RWPE2 (cell line): Measurements from ENCODE around the gene SMYD3.

Experiments used
- ATAC-seq: fragments of 200-7000 bp; cut with Tn5 transposase; 3 replicates; pipeline ENCODE4 v1.9.1; 2021; ENCODE audit warnings: low read depth
- DNase-seq: peaks from one replicate; pipeline ENCODE4 v3.0.0-alpha.2; 2020; ENCODE audit warnings: low spot score
- H3K27ac ChIP-seq: fragments of 450-650 bp; 2 replicates; pipeline ENCODE4 v1.5.1; 2017; ENCODE audit warnings: mild to moderate bottlenecking; ENCODE audit not compliant: poor library complexity, severe bottlenecking
- H3K27me3 ChIP-seq: fragments of 250-450 bp; sonication (Bioruptor Pico); 2 replicates; pipeline ENCODE4 v1.5.1; 2021; ENCODE audit warnings: mild to moderate bottlenecking, moderate library complexity; ENCODE audit not compliant: insufficient read depth, poor library complexity, severe bottlenecking
- H3K36me3 ChIP-seq: fragments of 250-450 bp; sonication (Bioruptor Pico); 2 replicates; pipeline ENCODE4 v1.5.1; 2020; ENCODE audit warnings: low read depth, mild to moderate bottlenecking, moderate library complexity
- H3K4me1 ChIP-seq: fragments of 250-450 bp; sonication (Bioruptor Pico); 2 replicates; pipeline ENCODE4 v1.5.1; 2021; ENCODE audit warnings: mild to moderate bottlenecking, moderate library complexity; ENCODE audit not compliant: insufficient read depth, poor library complexity, severe bottlenecking
- H3K4me3 ChIP-seq: fragments of 250-450 bp; sonication (Bioruptor Pico); 2 replicates; pipeline ENCODE4 v1.5.1; 2021; ENCODE audit warnings: mild to moderate bottlenecking, moderate library complexity; ENCODE audit not compliant: severe bottlenecking
- H3K9me3 ChIP-seq: fragments of 250-450 bp; sonication (Bioruptor Pico); 2 replicates; pipeline ENCODE4 v1.5.1; 2021; ENCODE audit warnings: mild to moderate bottlenecking, moderate library complexity; ENCODE audit not compliant: severe bottlenecking
- CTCF ChIP-seq: fragments of 450-650 bp; IDR thresholded peaks from one replicate; pipeline ENCODE4 v1.5.1; 2017; ENCODE audit warnings: mild to moderate bottlenecking, moderate library complexity; ENCODE audit not compliant: poor library complexity, severe bottlenecking

SMYD3 gene

GRCh38 chr1:246437961-246438360 is 69.1 kb downstream of the SMYD3 start:
- no peak for TF ChIP-seq CTCF
- no peaks in the 10 kb centered on the region for H3K36me3 ChIP-seq
- no peak overlapping the region for H3K27ac ChIP-seq
- H3K9me3 ChIP-seq = no peaks in the 10 kb centered on the region
- ATAC-seq (no peak), DNase-seq (no peak)
- H3K4me1 ChIP-seq = peaks cover 3% of the 10 kb centered on the region
- H3K4me3 ChIP-seq = no peak overlapping the region
- H3K27me3 ChIP-seq = no peaks in the 10 kb centered on the region

- no peak for DNase-seq
- Histone ChIP-seq H3K27me3 (no peaks in the 10 kb centered on the region), H3K9me3 (no peaks in the 10 kb centered on the region), H3K27ac (no peak overlapping the region), H3K4me3 (no peak overlapping the region), H3K36me3 (no peaks in the 10 kb centered on the region), H3K4me1 (peaks cover 3% of the 10 kb centered on the region)
- no peak for TF ChIP-seq CTCF
- no peak for ATAC-seq
Measured at GRCh38 chr1:246435421-246436041, 71.5 kb downstream of the SMYD3 start.

- no peak overlapping the region for H3K4me3 ChIP-seq
- H3K27me3 ChIP-seq = no peaks in the 10 kb centered on the region
- no peaks in the 10 kb centered on the region for H3K36me3 ChIP-seq
- DNase-seq (no peak), ATAC-seq (no peak)
- no peak for TF ChIP-seq CTCF
- peaks cover 3% of the 10 kb centered on the region for H3K4me1 ChIP-seq
- no peaks in the 10 kb centered on the region for H3K9me3 ChIP-seq
- H3K27ac ChIP-seq = no peak overlapping the region
Measured at GRCh38 chr1:246434335-246434734, 72.7 kb downstream of the SMYD3 start.

- DNase-seq = no peak
- H3K9me3 ChIP-seq = no peaks in the 10 kb centered on the region
Measured at GRCh38 chr1:246428542-246429308, 78.4 kb downstream of the SMYD3 start.

More at GRCh38 chr1:246428542-246429308, 78.4 kb downstream of the SMYD3 start:
- H3K4me1 ChIP-seq = peaks cover 3% of the 10 kb centered on the region
- H3K4me3 ChIP-seq = no peak overlapping the region
- H3K27ac ChIP-seq = no peak overlapping the region
- ATAC-seq = peak; percentile 57; the same call in 1 of the 3 replicates
- no peak for TF ChIP-seq CTCF
- H3K36me3 ChIP-seq = no peaks in the 10 kb centered on the region
- H3K27me3 ChIP-seq = no peaks in the 10 kb centered on the region
